GM06990 (cell line): ENCODE data around the gene STK32B.

Source experiments
- DNase-seq: peaks from one replicate; pipeline ENCODE4 v3.0.0-alpha.2; 2011; ENCODE audit not compliant: insufficient read length; ENCODE audit errors: extremely low read depth
- H3K27me3 ChIP-seq: replicated peaks from 2 replicates; pipeline ENCODE4 v1.6.0; 2011; ENCODE audit warnings: low read length; ENCODE audit not compliant: control insufficient read depth, insufficient read depth
- H3K36me3 ChIP-seq: 2 replicates; pipeline ENCODE4 v1.5.1; 2011; ENCODE audit warnings: low read length; ENCODE audit not compliant: control insufficient read depth, insufficient read depth
- H3K4me3 ChIP-seq: replicated peaks from 2 replicates; pipeline ENCODE4 v1.5.1; 2011; ENCODE audit warnings: low read depth, mild to moderate bottlenecking, control low read depth, low read length
- CTCF ChIP-seq: IDR thresholded peaks from 2 replicates; pipeline ENCODE4 v1.5.1; 2011; ENCODE audit warnings: low read length, control low read depth, mild to moderate bottlenecking, inconsistent platforms; ENCODE audit not compliant: insufficient read depth, poor library complexity, severe bottlenecking

STK32B gene

GRCh38 chr4:5024673-5025072 lies 26.6 kb upstream of the STK32B start:
- DNase-seq: no peak

GRCh38 chr4:5026371-5026770 lies 24.9 kb upstream of the STK32B start:
- TF ChIP-seq CTCF: no peak
- Histone ChIP-seq H3K27me3 (no peaks in the 10 kb centered on the region; the same call in 1 of the 2 replicates), H3K4me3 (no peak overlapping the region), H3K36me3 (no peaks in the 10 kb centered on the region)
- no peak for DNase-seq

More at GRCh38 chr4:5024673-5025072, 26.6 kb upstream of the STK32B start:
- Histone ChIP-seq H3K27me3 (no peaks in the 10 kb centered on the region), H3K36me3 (no peaks in the 10 kb centered on the region), H3K4me3 (no peak overlapping the region)
- no peak for TF ChIP-seq CTCF

DNA sequence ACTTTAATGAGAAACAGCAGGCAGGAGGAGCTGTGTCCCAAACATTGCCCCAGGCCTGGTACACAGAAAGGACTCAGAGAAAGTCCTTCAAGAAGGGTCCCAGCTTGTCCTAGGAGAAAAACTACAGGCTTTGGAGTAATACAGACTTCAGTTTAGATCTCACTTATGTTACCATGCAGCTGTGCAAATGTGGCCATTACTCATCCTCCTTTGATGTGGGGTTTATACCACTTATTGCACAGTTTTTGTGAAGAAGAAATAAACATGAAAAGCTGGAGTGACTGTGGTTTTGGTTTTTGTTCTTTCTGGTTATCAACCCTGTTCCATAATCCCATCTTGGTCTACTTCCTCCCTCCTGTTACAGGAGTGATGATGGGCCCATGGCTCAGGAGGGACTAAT lies 23.9 kb upstream of the STK32B start:
- no peaks in the 10 kb centered on the region for H3K36me3 ChIP-seq
- no peak for TF ChIP-seq CTCF
- no peak overlapping the region for H3K4me3 ChIP-seq
- H3K27me3 ChIP-seq: no peaks in the 10 kb centered on the region; the same call in 1 of the 2 replicates
- DNase-seq: no peak

GRCh38 chr4:5028480-5028879 lies 22.8 kb upstream of the STK32B start:
- Histone ChIP-seq H3K27me3 (no peaks in the 10 kb centered on the region; the same call in 1 of the 2 replicates), H3K4me3 (no peak overlapping the region), H3K36me3 (no peaks in the 10 kb centered on the region)
- DNase-seq: no peak
- no peak for TF ChIP-seq CTCF

GRCh38 chr4:5029447-5029846 lies 21.8 kb upstream of the STK32B start:
- Histone ChIP-seq H3K27me3 (no peaks in the 10 kb centered on the region; the same call in 1 of the 2 replicates), H3K4me3 (no peak overlapping the region), H3K36me3 (no peaks in the 10 kb centered on the region)
- TF ChIP-seq CTCF: no peak
- no peak for DNase-seq

GRCh38 chr4:5030221-5030620 lies 21.1 kb upstream of the STK32B start:
- no peaks in the 10 kb centered on the region; the same call in 1 of the 2 replicates for H3K27me3 ChIP-seq

More at GRCh38 chr4:5030221-5030620, 21.1 kb upstream of the STK32B start:
- DNase-seq: no peak
- no peak overlapping the region for H3K4me3 ChIP-seq
- no peaks in the 10 kb centered on the region for H3K36me3 ChIP-seq
- TF ChIP-seq CTCF: no peak
